ENCODE measurements around the gene SCUBE2. TPM values are rescaled to one million over a fixed set of nuclear protein-coding genes. Genes with fewer than 3 reads are reported as not detected.

SCUBE2 gene
- total RNA-seq, 4 donors from 2014 or later = 4.6 to 20.0 (median 10.9) TPM

DNA sequence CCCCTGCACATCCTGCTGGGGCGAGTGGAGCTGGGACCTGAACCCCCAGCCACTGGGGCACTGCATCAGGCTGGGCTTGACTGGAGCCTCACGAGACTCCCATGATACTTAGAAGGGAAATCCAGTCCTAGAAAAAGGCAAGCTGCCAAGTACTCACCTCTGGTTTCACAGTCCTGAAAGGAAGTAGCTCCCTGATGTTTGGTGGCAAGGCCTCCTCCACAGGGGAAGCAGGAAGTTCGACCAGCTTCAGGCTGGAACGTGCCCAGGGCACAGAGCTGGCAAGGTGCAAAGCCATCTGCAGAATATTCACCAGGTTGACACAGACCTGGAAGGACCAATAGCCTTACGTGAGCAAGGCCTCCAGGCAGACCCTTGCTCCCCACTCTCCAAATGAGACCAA is 60.8 kb downstream of the SCUBE2 start:
- no peak for DNase-seq
- no peak overlapping the region for H3K4me3 ChIP-seq
- H3K27me3 ChIP-seq = no peaks in the 10 kb centered on the region
- H3K4me1 ChIP-seq = no peaks in the 10 kb centered on the region
- intact Hi-C loops (cut with DNase I; ENCODE audit: low total_unique reads) = no loop called here
- H3K9me3 ChIP-seq = no peaks in the 10 kb centered on the region
- TF ChIP-seq EP300 (IDR thresholded peaks at IDR 0.05; ENCODE audit: low read depth) (no peak), POLR2AphosphoS5 (IDR thresholded peaks at IDR 0.05) (no peak), POLR2A (IDR thresholded peaks at IDR 0.05) (no peak)
- TF ChIP-seq, protein P1, sequence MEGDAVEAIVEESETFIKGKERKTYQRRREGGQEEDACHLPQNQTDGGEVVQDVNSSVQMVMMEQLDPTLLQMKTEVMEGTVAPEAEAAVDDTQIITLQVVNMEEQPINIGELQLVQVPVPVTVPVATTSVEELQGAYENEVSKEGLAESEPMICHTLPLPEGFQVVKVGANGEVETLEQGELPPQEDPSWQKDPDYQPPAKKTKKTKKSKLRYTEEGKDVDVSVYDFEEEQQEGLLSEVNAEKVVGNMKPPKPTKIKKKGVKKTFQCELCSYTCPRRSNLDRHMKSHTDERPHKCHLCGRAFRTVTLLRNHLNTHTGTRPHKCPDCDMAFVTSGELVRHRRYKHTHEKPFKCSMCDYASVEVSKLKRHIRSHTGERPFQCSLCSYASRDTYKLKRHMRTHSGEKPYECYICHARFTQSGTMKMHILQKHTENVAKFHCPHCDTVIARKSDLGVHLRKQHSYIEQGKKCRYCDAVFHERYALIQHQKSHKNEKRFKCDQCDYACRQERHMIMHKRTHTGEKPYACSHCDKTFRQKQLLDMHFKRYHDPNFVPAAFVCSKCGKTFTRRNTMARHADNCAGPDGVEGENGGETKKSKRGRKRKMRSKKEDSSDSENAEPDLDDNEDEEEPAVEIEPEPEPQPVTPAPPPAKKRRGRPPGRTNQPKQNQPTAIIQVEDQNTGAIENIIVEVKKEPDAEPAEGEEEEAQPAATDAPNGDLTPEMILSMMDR (IDR thresholded peaks at IDR 0.05) = no peak
- H3K36me3 ChIP-seq = no peaks in the 10 kb centered on the region
- no peak overlapping the region for H3K27ac ChIP-seq
- 69% methylated on average over 5 of the region's 5 CpGs; no CpG with 5 or more reads in 1 of the 2 donors for WGBS, 2 donors (ENCODE audit: low coverage in 1 of 2)
- in situ Hi-C loops (cut with MboI; ENCODE audit: low pct_ligation_motif_present in 1 of 4, low pct_unique_long_range_greater_than_20kb in 1 of 4, low sequenced_read_pairs in 3 of 4) = no loop called here

DNA sequence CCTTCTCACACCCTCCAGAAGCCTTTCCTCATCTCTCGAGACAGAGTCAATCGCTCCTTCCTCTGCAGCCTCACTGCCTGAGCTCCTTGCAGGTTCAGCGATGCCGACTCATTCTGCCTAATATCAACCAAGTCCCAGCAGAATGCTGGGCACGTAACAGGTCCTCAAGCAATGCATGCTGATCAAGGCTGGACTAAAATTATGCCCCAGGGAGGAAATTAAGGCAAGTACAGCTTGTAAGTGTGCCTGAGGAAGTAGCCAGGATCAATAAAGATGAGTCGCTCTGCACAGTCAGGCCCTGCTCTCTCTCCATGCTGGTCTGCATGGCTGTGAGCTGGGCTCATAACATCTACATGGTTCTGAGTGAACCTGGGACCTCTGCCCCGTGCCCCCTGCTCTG is 62.0 kb downstream of the SCUBE2 start:
- H3K27ac ChIP-seq = no peak overlapping the region
- WGBS, 2 donors (ENCODE audit: low coverage in 1 of 2) = 80 to 85% methylated on average over 3 to 7 of the region's 7 CpGs
- TF ChIP-seq POLR2A (IDR thresholded peaks at IDR 0.05) = no peak
- no peak for TF ChIP-seq EP300 (IDR thresholded peaks at IDR 0.05; ENCODE audit: low read depth)
- H3K4me3 ChIP-seq = no peak overlapping the region
- H3K9me3 ChIP-seq = no peaks in the 10 kb centered on the region
- no peak for DNase-seq
- no peaks in the 10 kb centered on the region for H3K4me1 ChIP-seq
- in situ Hi-C loops (cut with MboI; ENCODE audit: low pct_ligation_motif_present in 1 of 4, low pct_unique_long_range_greater_than_20kb in 1 of 4, low sequenced_read_pairs in 3 of 4) = no loop called here
- no peaks in the 10 kb centered on the region for H3K27me3 ChIP-seq
- intact Hi-C loops (cut with DNase I; ENCODE audit: low total_unique reads) = no loop called here
- no peaks in the 10 kb centered on the region for H3K36me3 ChIP-seq

- no peak for DNase-seq
- in situ Hi-C loops (cut with MboI; ENCODE audit: low pct_ligation_motif_present in 1 of 4, low pct_unique_long_range_greater_than_20kb in 1 of 4, low sequenced_read_pairs in 3 of 4) = no loop called here
- no peaks in the 10 kb centered on the region for H3K36me3 ChIP-seq
- no peaks in the 10 kb centered on the region for H3K4me1 ChIP-seq
- intact Hi-C loops (cut with DNase I; ENCODE audit: low total_unique reads) = no loop called here
- 86 to 91% methylated on average over 1 of the region's 1 CpG for WGBS, 2 donors (ENCODE audit: low coverage in 1 of 2)
- no peaks in the 10 kb centered on the region for H3K27me3 ChIP-seq
- TF ChIP-seq POLR2AphosphoS5 (IDR thresholded peaks at IDR 0.05) (no peak), POLR2A (IDR thresholded peaks at IDR 0.05) (no peak)
- TF ChIP-seq, protein P1 (IDR thresholded peaks at IDR 0.05) = no peak
- H3K4me3 ChIP-seq = no peak overlapping the region
- H3K27ac ChIP-seq = no peak overlapping the region
- H3K9me3 ChIP-seq = no peaks in the 10 kb centered on the region
These were observed 62.8 kb downstream of the SCUBE2 start for GRCh38 chr11:9028581-9028980.

DNA sequence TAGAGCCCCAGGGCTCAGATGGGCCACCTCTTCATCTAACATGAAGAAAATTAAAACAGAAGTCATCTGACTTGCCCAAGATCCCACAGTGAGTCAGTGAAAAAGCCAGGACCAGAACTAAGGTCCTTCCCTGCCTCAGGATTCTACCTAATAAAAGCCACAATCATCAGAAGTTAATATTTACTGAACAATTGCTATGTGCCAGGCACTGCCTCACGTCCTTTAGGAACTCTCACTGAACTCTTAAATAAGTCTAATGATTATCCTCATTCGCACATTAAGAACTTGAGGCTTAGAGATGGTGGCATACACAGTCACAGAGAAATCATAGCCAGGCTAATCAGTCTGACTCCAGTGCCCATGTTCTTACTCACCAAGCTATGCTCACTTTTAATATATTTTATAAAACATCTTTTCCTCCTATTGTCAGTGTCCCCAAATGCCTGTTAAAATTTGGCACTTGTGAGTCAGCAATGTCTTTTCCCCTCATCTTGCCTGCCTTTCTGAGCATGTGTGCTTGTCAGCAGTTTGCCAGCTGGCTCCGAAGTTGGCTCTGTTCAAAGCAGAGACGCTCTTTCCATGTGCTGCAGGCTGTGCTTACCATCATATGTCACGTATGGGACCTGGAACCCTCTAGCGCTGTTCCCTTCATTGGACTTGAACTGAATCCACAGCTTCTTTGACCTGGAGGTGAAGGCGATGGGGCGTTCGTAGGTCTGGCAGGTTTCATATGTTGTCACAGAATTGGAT is 66.1 kb downstream of the SCUBE2 start:
- Histone ChIP-seq H3K9me3 (no peaks in the 10 kb centered on the region), H3K4me1 (no peaks in the 10 kb centered on the region), H3K27me3 (no peaks in the 10 kb centered on the region), H3K27ac (no peak overlapping the region), H3K36me3 (no peaks in the 10 kb centered on the region), H3K4me3 (no peak overlapping the region)
- intact Hi-C loops (cut with DNase I; ENCODE audit: low total_unique reads) (no loop called here), in situ Hi-C loops (cut with MboI; ENCODE audit: low pct_ligation_motif_present in 1 of 4, low pct_unique_long_range_greater_than_20kb in 1 of 4, low sequenced_read_pairs in 3 of 4) (no loop called here)
- WGBS, 2 donors (ENCODE audit: low coverage in 1 of 2) = 88 to 93% methylated on average over 5 to 9 of the region's 9 CpGs
- DNase-seq = no peak
- TF ChIP-seq EP300 (IDR thresholded peaks at IDR 0.05; ENCODE audit: low read depth) (no peak), POLR2AphosphoS5 (IDR thresholded peaks at IDR 0.05) (no peak), POLR2A (IDR thresholded peaks at IDR 0.05) (no peak)
- TF ChIP-seq, protein P1 (IDR thresholded peaks at IDR 0.05) = no peak

Data from transverse colon (tissue), 4 donors.